GM12878 (cell line): ENCODE measurements around the gene ANKRD50. TPM values are rescaled to one million over a fixed set of nuclear protein-coding genes. Genes with fewer than 3 reads are reported as not detected.

Source experiments
- ATAC-seq: fragments of 200-7000 bp; cut with Tn5 transposase; 3 replicates; pipeline ENCODE4 v1.9.1; 2020; ENCODE audit warnings: mild to moderate bottlenecking, moderate library complexity
- BruUV-seq: library from RNA; stranded (reverse); fragments of 400-500 nt; replicated peaks from 2 replicates; lab custom pipeline; 2021; lab: Mats Ljungman, UMichigan
- CTCF ChIA-PET: fragments of 300-600 bp; sonication (Branson Sonifier 250); formaldehyde crosslinking; extraction: SDS; loops from one replicate; lab custom pipeline; 2021; ENCODE audit warnings: inconsistent platforms; lab: Yijun Ruan, JAX
- POLR2A ChIA-PET: fragments of 350-600 bp; formaldehyde crosslinking; extraction: SDS; loops from one replicate; lab custom pipeline; 2021; ENCODE audit warnings: inconsistent platforms; lab: Charles Lee
- RAD21 ChIA-PET: fragments of 300-600 bp; sonication (Branson Sonifier 250); formaldehyde crosslinking; loops from one replicate; lab custom pipeline; 2023; ENCODE audit warnings: antibody characterized with exemption; ENCODE audit not compliant: unreplicated experiment; lab: Charles Lee
- SMC1A ChIA-PET: fragments of 300-600 bp; sonication (Branson Sonifier 250); formaldehyde crosslinking; loops from one replicate; lab custom pipeline; 2023; ENCODE audit not compliant: unreplicated experiment, uncharacterized antibody; lab: Charles Lee
- DNase-seq: peaks from one replicate; pipeline ENCODE4 v3.0.0-alpha.2; 2011; ENCODE audit warnings: low read depth, low spot score
- FAIRE-seq: peaks from 3 replicates; lab custom pipeline; 2011; peaks lifted over from hg19 to GRCh38; lab: Jason Lieb, UNC
- H2AFZ ChIP-seq: 2 replicates; pipeline ENCODE4 v1.6.0; 2011; ENCODE audit warnings: low read depth, low read length, control low read depth; ENCODE audit not compliant: control insufficient read depth
- H3K27ac ChIP-seq: 2 replicates; pipeline ENCODE4 v1.5.1; 2011; ENCODE audit warnings: control low read depth; ENCODE audit not compliant: control insufficient read depth, insufficient read depth
- H3K27me3 ChIP-seq, 2 experiments: replicated peaks in 1 of 2; 2 replicates each; pipeline versions ENCODE4 v1.6.0 to v1.6.1; 2011; ENCODE audit warnings: low read length in 1 of 2; ENCODE audit not compliant: control insufficient read depth in 2 of 2, insufficient read depth in 2 of 2
- H3K36me3 ChIP-seq, 2 experiments: 2 replicates each; pipeline ENCODE4 v1.5.1; 2011; ENCODE audit warnings: low read length in 1 of 2; ENCODE audit not compliant: control insufficient read depth in 2 of 2, insufficient read depth in 2 of 2
- H3K4me1 ChIP-seq: 2 replicates; pipeline ENCODE4 v1.6.1; 2011; ENCODE audit warnings: mild to moderate bottlenecking, low read length, moderate library complexity, mixed read lengths; ENCODE audit not compliant: control insufficient read depth, insufficient read depth
- H3K4me2 ChIP-seq: 2 replicates; pipeline ENCODE4 v1.6.0; 2011; ENCODE audit warnings: control low read depth; ENCODE audit not compliant: control insufficient read depth, insufficient read depth
- H3K4me3 ChIP-seq: fragments of 200-600 bp; sonication (generic); 2 replicates; pipeline ENCODE4 v1.5.1; 2016
- H3K79me2 ChIP-seq: 2 replicates; pipeline ENCODE4 v1.6.0; 2011; ENCODE audit warnings: low read length; ENCODE audit not compliant: control insufficient read depth, insufficient read depth
- H3K9ac ChIP-seq: 2 replicates; pipeline ENCODE4 v1.8.0; 2011; ENCODE audit warnings: low read length, control low read depth, mixed read lengths; ENCODE audit not compliant: control insufficient read depth, insufficient read depth
- H3K9me3 ChIP-seq: replicated peaks from 3 replicates; pipeline ENCODE4 v1.5.1; 2011; ENCODE audit warnings: mild to moderate bottlenecking, low read length; ENCODE audit not compliant: control insufficient read depth, insufficient read depth
- H4K20me1 ChIP-seq: 2 replicates; pipeline ENCODE4 v1.6.0; 2011; ENCODE audit not compliant: control insufficient read depth, insufficient read depth
- ATF3 ChIP-seq: IDR thresholded peaks from 2 replicates; pipeline ENCODE4 v1.6.1; 2011; ENCODE audit warnings: low read depth, mild to moderate bottlenecking, low read length, moderate library complexity, borderline replicate concordance; ENCODE audit errors: extremely low read depth
- BHLHE40 ChIP-seq, 2 experiments: fragments of 450-650 bp in 1 of 2; IDR thresholded peaks; 2 replicates each; pipeline ENCODE4 v1.6.1; 2011 to 2017; ENCODE audit warnings: low read depth in 2 of 2, borderline replicate concordance in 1 of 2, improper control_type of control experiment in 1 of 2, low read length in 1 of 2, mild to moderate bottlenecking in 1 of 2
- CBX3 ChIP-seq: fragments of 200-600 bp; sonication (generic); IDR thresholded peaks from 2 replicates; pipeline ENCODE4 v1.6.1; 2016; ENCODE audit warnings: low read depth, borderline replicate concordance
- HCFC1 ChIP-seq: fragments of 150-350 bp; IDR thresholded peaks from 2 replicates; pipeline ENCODE4 v1.6.1; 2014; ENCODE audit warnings: low read length
- LARP7 ChIP-seq: fragments of 450-650 bp; IDR thresholded peaks from 2 replicates; pipeline ENCODE4 v1.6.1; 2017; ENCODE audit warnings: mild to moderate bottlenecking
- MLLT1 ChIP-seq: fragments of 450-650 bp; IDR thresholded peaks from 2 replicates; pipeline ENCODE4 v1.6.1; 2016; ENCODE audit warnings: mild to moderate bottlenecking
- NKRF ChIP-seq: fragments of 450-650 bp; conservative IDR thresholded peaks from 2 replicates; pipeline ENCODE4 v1.6.1; 2017; ENCODE audit warnings: mild to moderate bottlenecking, moderate library complexity
- PAX8 ChIP-seq: fragments of 450-650 bp; IDR thresholded peaks from 2 replicates; pipeline ENCODE4 v1.6.1; 2017; ENCODE audit warnings: mild to moderate bottlenecking, moderate library complexity
- PBX3 ChIP-seq: IDR thresholded peaks from 2 replicates; pipeline ENCODE4 v1.6.1; 2011; ENCODE audit warnings: mild to moderate bottlenecking, low read depth, low read length, moderate library complexity; ENCODE audit not compliant: insufficient replicate concordance
- SMAD1 ChIP-seq: fragments of 450-650 bp; IDR thresholded peaks from 2 replicates; pipeline ENCODE4 v1.6.1; 2018; ENCODE audit warnings: mild to moderate bottlenecking, low read depth; ENCODE audit not compliant: partially characterized antibody
- in situ Hi-C: fragments of 300-500 bp; cut with MboI; formaldehyde crosslinking; loops from 9 replicates; pipeline ENCODE4 v1.14.3; 2018; ENCODE audit warnings: mixed read lengths
- intact Hi-C: fragments of 100-400 bp; cut with micrococcal nuclease; formaldehyde crosslinking; loops from one replicate; pipeline ENCODE4 v1.14.2; 2022; ENCODE audit not compliant: unreplicated experiment
- polyA plus RNA-seq, 11 experiments: library from polyadenylated mRNA; depleted of rRNA in 4 of 11; unstranded in 6 of 11; stranded (reverse) in 5 of 11; fragments of >200 nt; fragmentation: Nextera tagmentation in 4 of 11; fragmentation: Illumina TruSeq in 1 of 11; extraction: Ambion mirVana in 4 of 11; extraction: Trizol in 1 of 11; gene quantifications; 1 replicate in 1 of 11; 2 replicates in 10 of 11; pipeline versions ENCODE4 v1.2.1 to v1.2.3, GENCODE V29; 2011 to 2016; ENCODE audit warnings: inconsistent platforms in 2 of 11, missing spikeins in 2 of 11, low read depth in 1 of 11
- total RNA-seq, 4 experiments: library from RNA; depleted of rRNA in 3 of 4; stranded (reverse); fragments of >200 nt in 3 of 4; fragmentation: Illumina TruSeq in 1 of 4; extraction: Trizol in 1 of 4; gene quantifications; 2 replicates each; pipeline versions ENCODE4 v1.2.1 to v1.2.3, GENCODE V29; 2013 to 2021
- TF ChIP-seq, protein P1 (sequence below): fragments of 450-650 bp; IDR thresholded peaks from 2 replicates; pipeline ENCODE4 v1.6.1; 2017; ENCODE audit warnings: mild to moderate bottlenecking, moderate library complexity

Gene ANKRD50
- total and polyA plus RNA-seq, 10 of the 15 experiments (the other 5 are each of a cell fraction or from before 2014, with no cell fraction given) = under 0.01 to 0.10 (median 0.03) TPM; not detected in 1

DNA sequence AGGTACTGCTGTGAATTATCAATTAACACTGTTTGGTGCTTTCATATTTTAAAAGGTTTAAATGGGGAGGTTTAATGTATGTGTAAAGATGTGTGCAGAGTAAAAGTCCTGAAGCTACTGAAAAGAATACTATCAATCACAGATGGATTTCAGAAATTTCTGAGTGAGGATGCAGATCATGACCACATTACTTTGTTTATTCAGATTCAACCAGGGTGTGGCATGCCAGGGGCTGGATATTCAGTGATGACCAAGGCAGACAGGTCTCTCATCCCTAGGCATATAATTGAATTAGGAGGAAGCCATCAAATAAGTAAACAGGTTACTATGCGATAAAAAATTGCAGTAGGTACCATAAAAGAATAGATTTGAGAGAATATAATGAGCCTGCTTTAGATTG lies 28.0 kb upstream of the ANKRD50 start (continued):
- TF ChIP-seq, protein P1, sequence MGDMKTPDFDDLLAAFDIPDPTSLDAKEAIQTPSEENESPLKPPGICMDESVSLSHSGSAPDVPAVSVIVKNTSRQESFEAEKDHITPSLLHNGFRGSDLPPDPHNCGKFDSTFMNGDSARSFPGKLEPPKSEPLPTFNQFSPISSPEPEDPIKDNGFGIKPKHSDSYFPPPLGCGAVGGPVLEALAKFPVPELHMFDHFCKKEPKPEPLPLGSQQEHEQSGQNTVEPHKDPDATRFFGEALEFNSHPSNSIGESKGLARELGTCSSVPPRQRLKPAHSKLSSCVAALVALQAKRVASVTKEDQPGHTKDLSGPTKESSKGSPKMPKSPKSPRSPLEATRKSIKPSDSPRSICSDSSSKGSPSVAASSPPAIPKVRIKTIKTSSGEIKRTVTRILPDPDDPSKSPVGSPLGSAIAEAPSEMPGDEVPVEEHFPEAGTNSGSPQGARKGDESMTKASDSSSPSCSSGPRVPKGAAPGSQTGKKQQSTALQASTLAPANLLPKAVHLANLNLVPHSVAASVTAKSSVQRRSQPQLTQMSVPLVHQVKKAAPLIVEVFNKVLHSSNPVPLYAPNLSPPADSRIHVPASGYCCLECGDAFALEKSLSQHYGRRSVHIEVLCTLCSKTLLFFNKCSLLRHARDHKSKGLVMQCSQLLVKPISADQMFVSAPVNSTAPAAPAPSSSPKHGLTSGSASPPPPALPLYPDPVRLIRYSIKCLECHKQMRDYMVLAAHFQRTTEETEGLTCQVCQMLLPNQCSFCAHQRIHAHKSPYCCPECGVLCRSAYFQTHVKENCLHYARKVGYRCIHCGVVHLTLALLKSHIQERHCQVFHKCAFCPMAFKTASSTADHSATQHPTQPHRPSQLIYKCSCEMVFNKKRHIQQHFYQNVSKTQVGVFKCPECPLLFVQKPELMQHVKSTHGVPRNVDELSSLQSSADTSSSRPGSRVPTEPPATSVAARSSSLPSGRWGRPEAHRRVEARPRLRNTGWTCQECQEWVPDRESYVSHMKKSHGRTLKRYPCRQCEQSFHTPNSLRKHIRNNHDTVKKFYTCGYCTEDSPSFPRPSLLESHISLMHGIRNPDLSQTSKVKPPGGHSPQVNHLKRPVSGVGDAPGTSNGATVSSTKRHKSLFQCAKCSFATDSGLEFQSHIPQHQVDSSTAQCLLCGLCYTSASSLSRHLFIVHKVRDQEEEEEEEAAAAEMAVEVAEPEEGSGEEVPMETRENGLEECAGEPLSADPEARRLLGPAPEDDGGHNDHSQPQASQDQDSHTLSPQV = no peak
- TF ChIP-seq SMAD1 = no peak
- TF ChIP-seq LARP7 = no peak

GRCh38 chr4:124738994-124739393 lies 26.5 kb upstream of the ANKRD50 start:
- Histone ChIP-seq H4K20me1 (no peaks in the 10 kb centered on the region), H3K4me2 (no peak overlapping the region), H2AFZ (no peak overlapping the region), H3K79me2 (no peaks in the 10 kb centered on the region), H3K4me1 (no peaks in the 10 kb centered on the region), H3K9ac (no peak overlapping the region), H3K27ac (no peak overlapping the region), H3K9me3 (no peaks in the 10 kb centered on the region), H3K36me3 (no peaks in the 10 kb centered on the region), H3K4me3 (no peak overlapping the region), H3K27me3 (no peaks in the 10 kb centered on the region)
- RAD21 ChIA-PET = no interaction called here
- no TSS peak for BruUV-seq
- intact Hi-C loops = no loop called here
- in situ Hi-C loops = no loop called here
- POLR2A ChIA-PET = no interaction called here
- FAIRE-seq (no peak), DNase-seq (no peak), ATAC-seq (no peak)
- SMC1A ChIA-PET = no interaction called here
- CTCF ChIA-PET = interaction anchor here (0.9 kb wide), 1 partner anchor 14 kb away, joined by 3 read pairs; no protein-coding TSS in a partner anchor
- no peak for TF ChIP-seq CBX3
- no peak for TF ChIP-seq NKRF
- TF ChIP-seq BHLHE40 (IDR thresholded peaks at IDR 0.05; ENCODE audit: borderline replicate concordance in 1 of 2, low read depth in 2 of 2, low read length in 1 of 2) = no peak
- TF ChIP-seq PBX3 = no peak
- no peak for TF ChIP-seq ATF3
- no peak for TF ChIP-seq PAX8
- TF ChIP-seq HCFC1 = no peak
- no peak for TF ChIP-seq MLLT1
